GM21423 (cell line): Measurements from ENCODE around the gene C3orf20.

Source experiments
- ATAC-seq: cut with Tn5 transposase; IDR thresholded peaks from one replicate; pipeline ENCODE4 v1.9.1; 2021; ENCODE audit warnings: mild to moderate bottlenecking, moderate library complexity; ENCODE audit not compliant: unreplicated experiment

C3orf20 gene

DNA sequence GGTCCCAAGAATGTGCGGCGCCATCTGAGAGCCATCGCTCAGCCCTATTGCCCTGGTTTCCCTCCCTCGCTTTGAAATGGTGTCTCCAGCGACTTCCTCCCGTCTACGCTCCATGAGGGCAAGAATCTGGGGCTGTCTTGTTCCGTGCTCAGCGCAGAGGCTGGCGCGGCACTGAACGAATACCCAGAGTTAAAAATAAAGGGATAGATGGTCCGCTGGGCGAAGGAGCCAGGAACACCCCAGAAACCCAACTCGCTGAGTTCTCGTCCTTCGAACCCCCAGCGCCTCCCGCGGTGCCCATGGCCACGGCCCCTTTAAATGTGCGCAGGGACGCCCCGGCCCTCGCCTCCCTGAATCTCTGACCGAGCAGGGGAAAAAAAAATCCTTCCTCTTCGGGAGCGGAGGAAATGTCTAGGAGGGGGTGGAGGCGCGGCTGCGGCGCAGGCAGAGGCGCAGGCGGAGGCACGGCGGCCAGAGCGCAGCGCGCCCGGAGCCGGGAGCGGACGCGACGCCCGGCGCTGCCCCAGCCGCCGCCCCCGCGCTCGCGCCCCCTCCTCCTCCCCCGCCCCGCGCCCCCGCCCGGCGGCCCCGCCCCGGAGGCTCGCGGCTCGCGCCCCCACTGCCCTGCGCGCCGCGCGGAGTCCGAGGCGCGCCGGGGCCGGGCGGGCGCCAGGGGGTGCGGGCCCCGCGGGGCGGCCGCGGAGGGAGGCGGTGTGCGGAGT is 135.3 kb downstream of the C3orf20 start:
- no peak for ATAC-seq

DNA sequence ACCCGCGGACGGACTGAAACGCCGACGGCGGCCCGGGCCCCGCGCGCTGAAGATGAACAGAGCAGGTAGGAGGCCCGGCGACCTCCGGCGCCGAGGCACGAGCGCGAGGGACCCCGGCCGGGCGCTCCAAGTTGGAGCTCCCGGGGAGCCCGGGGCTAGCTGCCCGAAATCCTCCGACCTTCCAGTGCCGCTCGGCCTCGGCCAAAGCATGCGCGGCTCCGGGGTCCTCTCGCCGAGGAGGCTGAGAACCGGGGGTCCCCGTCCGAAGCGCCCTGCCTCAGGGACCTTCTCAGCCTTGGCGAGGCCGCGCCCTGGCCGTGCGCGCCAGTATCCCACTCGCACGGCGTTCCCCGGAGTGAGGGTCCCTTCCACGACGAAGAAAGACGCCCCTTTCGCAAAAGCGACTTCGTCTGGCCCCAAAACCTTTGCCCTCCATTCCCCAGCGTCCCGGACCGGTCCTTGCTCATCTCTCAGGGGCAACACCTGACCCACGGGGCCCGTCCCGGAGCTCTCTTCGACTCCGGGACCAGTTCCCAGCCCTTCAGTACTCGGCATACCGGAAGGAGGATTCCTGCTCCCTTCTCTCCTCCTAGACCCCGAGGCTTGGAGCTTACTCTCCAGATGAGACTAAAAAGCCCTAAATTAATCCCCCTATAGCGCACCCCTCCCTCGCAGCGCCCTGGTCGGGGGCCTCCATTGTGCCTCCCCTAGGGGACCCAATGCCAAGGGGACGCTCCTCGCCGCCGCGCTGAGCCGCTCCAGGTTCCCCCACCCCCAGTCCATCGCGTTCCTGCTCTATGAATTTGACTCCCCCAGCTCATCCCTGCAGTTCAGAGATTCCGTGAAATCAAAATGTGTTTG is 136.1 kb downstream of the C3orf20 start:
- no peak for ATAC-seq

GRCh38 chr3:14811684-14812083 is 136.7 kb downstream of the C3orf20 start:
- ATAC-seq = no peak

GRCh38 chr3:14812196-14812790 is 137.4 kb downstream of the C3orf20 start:
- ATAC-seq = no peak

DNA sequence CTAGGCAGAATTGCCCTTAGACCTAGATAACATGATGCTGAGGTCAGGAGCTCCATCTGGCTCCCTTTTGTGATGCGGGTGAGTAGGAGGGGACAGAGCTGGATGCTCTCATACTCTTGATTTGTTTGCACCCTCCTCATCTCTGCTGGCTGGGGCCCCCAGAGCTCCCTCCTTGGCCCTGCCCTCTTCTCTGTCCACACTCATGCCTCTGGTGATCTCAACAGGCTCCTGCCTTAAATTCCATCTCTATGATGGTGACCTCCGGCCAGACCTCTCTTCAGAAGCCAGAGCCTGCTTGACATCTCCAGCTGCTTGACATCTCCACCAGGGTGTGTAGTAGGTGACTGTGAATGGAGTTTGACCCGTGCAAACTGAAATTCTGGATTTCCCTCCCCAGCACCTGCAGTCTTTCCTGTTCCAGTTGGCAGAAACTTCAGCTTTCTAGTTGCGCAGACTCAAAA is 139.5 kb downstream of the C3orf20 start:
- ATAC-seq = no peak

GRCh38 chr3:14816359-14816758 is 141.4 kb downstream of the C3orf20 start:
- ATAC-seq = no peak

- no peak for ATAC-seq
These were observed 144.0 kb downstream of the C3orf20 start, which contains the start of gene FGD5 for GRCh38 chr3:14818804-14819500. FGD5 (plus strand) TSS chr3:14818962; CDS start chr3:14819072, 110 bp downstream.

DNA sequence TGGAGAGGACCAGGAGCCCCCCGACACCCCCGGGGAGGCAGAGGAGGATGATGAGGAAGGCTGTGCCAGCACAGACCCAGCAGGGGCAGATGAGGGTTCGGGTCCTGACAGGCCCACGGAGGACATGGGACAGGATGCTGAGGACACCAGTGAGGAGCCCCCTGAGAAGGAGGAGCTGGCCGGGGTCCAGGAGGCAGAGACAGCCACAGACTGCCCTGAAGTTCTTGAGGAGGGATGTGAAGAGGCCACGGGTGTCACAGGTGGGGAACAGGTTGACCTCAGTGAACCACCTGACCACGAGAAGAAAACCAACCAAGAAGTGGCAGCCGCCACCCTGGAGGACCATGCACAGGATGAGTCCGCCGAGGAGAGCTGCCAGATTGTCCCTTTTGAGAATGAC is 144.7 kb downstream of the C3orf20 start:
- ATAC-seq = no peak

DNA sequence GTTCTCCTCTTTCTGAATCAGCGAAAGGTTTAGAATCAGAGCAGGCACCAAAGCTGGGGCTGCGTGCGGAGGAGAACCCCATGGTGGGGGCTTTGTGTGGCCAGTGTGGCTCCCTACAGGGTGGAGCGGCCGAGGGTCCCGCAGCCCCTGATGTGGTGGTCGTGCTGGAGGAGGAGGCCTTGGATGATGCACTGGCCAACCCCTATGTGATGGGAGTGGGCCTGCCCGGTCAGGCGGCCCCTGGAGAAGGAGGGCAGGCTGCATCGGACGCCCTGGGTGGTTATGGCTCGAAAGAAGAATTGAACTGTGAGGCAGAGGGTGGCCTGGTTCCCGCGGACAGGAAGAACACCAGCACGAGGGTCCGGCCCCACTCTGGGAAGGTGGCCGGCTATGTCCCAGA is 145.2 kb downstream of the C3orf20 start:
- ATAC-seq = no peak

GRCh38 chr3:14821151-14821550 is 146.2 kb downstream of the C3orf20 start:
- ATAC-seq = no peak

GRCh38 chr3:14822134-14822533 is 147.2 kb downstream of the C3orf20 start:
- ATAC-seq = no peak
